A673 (cell line): ENCODE data around the gene MAP1A. TPM values are rescaled to one million over a fixed set of nuclear protein-coding genes. Genes with fewer than 3 reads are reported as not detected.

ENCODE experiments used
- BruUV-seq: library from RNA; stranded (reverse); fragments of 400-500 nt; replicated peaks from 2 replicates; lab custom pipeline; 2021; lab: Mats Ljungman, UMichigan
- CTCF ChIA-PET: fragments of 300-600 bp; sonication (Branson Sonifier 250); formaldehyde crosslinking; loops from one replicate; lab custom pipeline; 2022; ENCODE audit warnings: antibody characterized with exemption; lab: Charles Lee
- POLR2A ChIA-PET: fragments of 300-600 bp; sonication (Branson Sonifier 250); formaldehyde crosslinking; loops from one replicate; lab custom pipeline; 2022; ENCODE audit warnings: antibody characterized with exemption; ENCODE audit not compliant: low non-redundant PET; lab: Charles Lee
- DNase-seq: peaks from one replicate; pipeline ENCODE4 v3.0.0-alpha.2; 2015; ENCODE audit warnings: low spot score
- H3K27ac ChIP-seq: fragments of 200-600 bp; sonication (generic); 2 replicates; pipeline ENCODE4 v1.5.1; 2016; ENCODE audit warnings: mixed run types, low read depth, mild to moderate bottlenecking, mixed read lengths, antibody characterized with exemption, low read length; ENCODE audit not compliant: poor library complexity, severe bottlenecking
- H3K27me3 ChIP-seq: fragments of 200-600 bp; sonication (generic); replicated peaks from 2 replicates; pipeline ENCODE4 v1.6.1; 2017; ENCODE audit warnings: mixed run types, low read depth, mild to moderate bottlenecking, mixed read lengths, antibody characterized with exemption, low read length; ENCODE audit not compliant: insufficient read depth, poor library complexity
- H3K36me3 ChIP-seq: fragments of 200-600 bp; sonication (generic); 2 replicates; pipeline ENCODE4 v1.6.1; 2016; ENCODE audit warnings: mixed run types, mild to moderate bottlenecking, mixed read lengths, antibody characterized with exemption, low read length; ENCODE audit not compliant: insufficient read depth, poor library complexity, severe bottlenecking
- H3K4me1 ChIP-seq: fragments of 200-600 bp; sonication (generic); 2 replicates; pipeline ENCODE4 v1.6.1; 2017; ENCODE audit warnings: mixed run types, mild to moderate bottlenecking, mixed read lengths, antibody characterized with exemption, low read length; ENCODE audit not compliant: insufficient read depth, poor library complexity, severe bottlenecking
- H3K4me3 ChIP-seq: fragments of 200-600 bp; sonication (generic); 2 replicates; pipeline ENCODE4 v1.5.1; 2016; ENCODE audit warnings: low read depth, mixed run types, mild to moderate bottlenecking, mixed read lengths, low read length; ENCODE audit not compliant: poor library complexity, severe bottlenecking
- H3K9me3 ChIP-seq: fragments of 200-600 bp; sonication (generic); 2 replicates; pipeline ENCODE4 v1.6.1; 2016; ENCODE audit warnings: mixed run types, low read depth, mild to moderate bottlenecking, mixed read lengths, antibody characterized with exemption, low read length; ENCODE audit not compliant: poor library complexity, severe bottlenecking
- CTCF ChIP-seq: fragments of 300-800, 200-600 bp; sonication (generic); conservative IDR thresholded peaks from 2 replicates; pipeline ENCODE4 v1.5.1; 2017; ENCODE audit warnings: low read depth, mild to moderate bottlenecking, antibody characterized with exemption, low read length, moderate library complexity, mixed read lengths
- EZH2 ChIP-seq: fragments of 200-600 bp; sonication (generic); IDR thresholded peaks from 2 replicates; pipeline ENCODE4 v1.6.1; 2017; ENCODE audit warnings: borderline replicate concordance, low read depth, mild to moderate bottlenecking, mixed read lengths, antibody characterized with exemption, low read length; ENCODE audit not compliant: poor library complexity, severe bottlenecking
- intact Hi-C: fragments of 100-400 bp; cut with micrococcal nuclease; formaldehyde crosslinking; loops from one replicate; pipeline ENCODE4 v1.10.0; 2022; ENCODE audit not compliant: unreplicated experiment
- total RNA-seq: library from RNA; stranded (reverse); gene quantifications from 2 replicates; pipeline ENCODE4 v1.2.3, GENCODE V29; 2021

MAP1A gene
- total RNA-seq, 1 experiment from 2014 or later = 83.8 TPM

GRCh38 chr15:43516801-43517353 is 531 bp upstream of the MAP1A start:
- peak overlapping the region; percentile 80 for H3K27ac ChIP-seq
- CTCF ChIA-PET = no interaction called here
- H3K36me3 ChIP-seq = peaks cover 21% of the 10 kb centered on the region
- TSS peak; percentile 67 for BruUV-seq
- no peak for TF ChIP-seq EZH2
- intact Hi-C loops = loop anchor here (10.0 kb wide), 1 partner anchor 72 kb away; no protein-coding TSS in a partner anchor
- POLR2A ChIA-PET = interaction anchor here (0.7 kb wide), 1 partner anchor 363 kb away, joined by 3 read pairs; no protein-coding TSS in a partner anchor
- peaks cover 36% of the 10 kb centered on the region for H3K4me1 ChIP-seq
- H3K27me3 ChIP-seq = no peaks in the 10 kb centered on the region
- H3K9me3 ChIP-seq = no peaks in the 10 kb centered on the region
- peak; percentile 46 for DNase-seq
- H3K4me3 ChIP-seq = peak overlapping the region; percentile 76

- CTCF ChIA-PET = interaction anchor here (0.6 kb wide), 1 partner anchor 142 kb away, joined by 4 read pairs; no protein-coding TSS in a partner anchor
- H3K27me3 ChIP-seq = no peaks in the 10 kb centered on the region
- H3K27ac ChIP-seq = peak overlapping the region; percentile 32
- intact Hi-C loops = loop anchor here (10.0 kb wide), 1 partner anchor 73 kb away; no protein-coding TSS in a partner anchor
- POLR2A ChIA-PET = no interaction called here
- DNase-seq = peak; percentile 55
- H3K4me3 ChIP-seq = peak overlapping the region; percentile 76
- H3K4me1 ChIP-seq = peaks cover 36% of the 10 kb centered on the region
- TF ChIP-seq CTCF (no peak), EZH2 (no peak)
- no peaks in the 10 kb centered on the region for H3K9me3 ChIP-seq
- BruUV-seq = TSS peak; percentile 77
- peaks cover 33% of the 10 kb centered on the region for H3K36me3 ChIP-seq
These were observed 871 bp downstream of the MAP1A start for GRCh38 chr15:43518197-43518761.

DNA sequence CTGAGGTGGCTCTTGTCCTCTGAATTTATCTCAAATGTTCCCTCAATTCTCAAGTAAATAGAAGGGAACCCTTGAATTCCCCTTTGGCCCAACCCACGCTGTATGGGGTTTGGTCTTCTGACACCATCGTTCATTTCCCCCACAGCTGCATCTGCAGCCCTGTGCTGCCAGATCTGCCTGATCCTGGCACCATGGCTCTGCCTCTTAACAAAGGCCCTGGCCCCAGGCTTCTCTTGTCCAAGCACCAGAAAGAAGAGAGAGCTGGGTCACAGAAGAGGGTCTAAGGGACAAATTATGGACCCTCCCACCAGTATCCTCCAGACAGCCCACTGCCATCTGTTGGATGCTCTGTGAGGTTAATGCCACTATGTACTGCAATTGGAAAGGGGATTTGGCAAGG is 1.8 kb downstream of the MAP1A start:
- H3K4me3 ChIP-seq = peak overlapping the region; percentile 76
- TF ChIP-seq EZH2 = no peak
- no peak for TF ChIP-seq CTCF
- ChIA-PET CTCF (no interaction called here), POLR2A (no interaction called here)
- DNase-seq = no peak
- no TSS peak for BruUV-seq
- peaks cover 42% of the 10 kb centered on the region for H3K36me3 ChIP-seq
- peak overlapping the region; percentile 32 for H3K27ac ChIP-seq
- no peaks in the 10 kb centered on the region for H3K27me3 ChIP-seq
- intact Hi-C loops = loop anchor here (10.0 kb wide), 1 partner anchor 74 kb away; no protein-coding TSS in a partner anchor
- peaks cover 30% of the 10 kb centered on the region for H3K4me1 ChIP-seq
- no peaks in the 10 kb centered on the region for H3K9me3 ChIP-seq
